Measurements from ENCODE around the gene MCF2L.
A peak's percentile ranks its signal among the peaks of the same experiment; 100 is the strongest.

The MCF2L gene

DNA sequence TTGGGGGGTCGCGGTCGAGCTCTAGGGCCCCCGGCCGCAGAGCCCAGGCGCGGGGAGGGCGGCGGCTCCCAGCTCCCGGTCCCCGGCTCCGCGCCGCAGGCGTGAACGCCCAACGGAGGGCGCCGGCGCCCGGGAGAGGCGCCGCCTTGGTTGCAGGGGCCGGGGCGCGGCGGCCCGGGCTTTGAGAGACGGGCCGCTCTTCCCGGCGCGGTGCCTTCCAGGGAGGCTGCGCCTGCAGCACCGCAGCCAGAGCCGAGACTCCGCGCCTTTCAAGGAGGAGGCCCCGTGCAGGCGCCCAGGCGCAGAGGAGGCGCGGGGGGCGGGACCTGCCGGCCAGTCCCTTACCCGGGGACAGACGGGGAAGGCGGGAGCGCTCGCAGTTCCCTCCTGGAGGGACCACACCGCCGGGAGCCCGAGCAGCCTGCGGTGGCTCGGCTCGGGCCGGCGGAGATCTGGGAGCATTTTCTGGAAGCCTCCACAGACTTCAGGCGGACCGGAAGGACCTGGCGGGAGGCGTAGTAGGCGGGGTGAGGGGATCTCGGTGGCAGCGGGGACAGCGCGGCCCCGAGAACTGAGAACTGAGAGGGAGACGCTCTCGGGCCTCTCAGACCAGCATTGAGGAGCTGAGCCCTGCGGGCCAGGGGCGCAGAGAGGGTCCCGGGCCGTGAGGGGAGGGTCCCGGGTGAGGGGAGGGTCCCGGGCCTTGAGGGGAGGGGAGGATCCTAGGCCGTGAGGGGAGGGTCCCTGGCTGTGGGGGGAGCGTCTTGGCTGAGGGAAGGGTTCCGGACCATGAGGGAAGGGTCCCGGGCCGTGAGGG lies 25.5 kb upstream of the MCF2L start:
- DNase-seq, result peak in 1 of 2 donors; percentile 16

DNA sequence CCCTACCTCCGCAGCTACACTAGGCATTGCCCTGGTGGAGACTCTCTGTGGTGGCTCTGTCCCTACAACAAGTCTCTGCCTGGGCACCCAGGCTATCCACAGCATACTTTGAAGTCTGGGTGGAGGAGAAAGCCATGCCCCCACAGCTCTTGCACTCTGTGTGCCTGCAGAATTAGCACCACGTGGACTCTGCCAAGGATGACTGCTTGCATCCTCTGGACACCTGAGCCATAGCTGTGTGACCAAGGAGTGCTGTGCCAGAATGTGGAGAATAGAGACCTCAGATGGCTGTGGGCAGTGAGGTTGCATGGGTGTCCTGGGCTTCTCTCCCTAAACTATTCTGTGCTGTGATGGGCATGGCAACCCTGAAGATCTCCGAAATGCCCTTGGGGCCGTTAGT lies 21.2 kb upstream of the MCF2L start:
- DNase-seq, result no peak

DNA sequence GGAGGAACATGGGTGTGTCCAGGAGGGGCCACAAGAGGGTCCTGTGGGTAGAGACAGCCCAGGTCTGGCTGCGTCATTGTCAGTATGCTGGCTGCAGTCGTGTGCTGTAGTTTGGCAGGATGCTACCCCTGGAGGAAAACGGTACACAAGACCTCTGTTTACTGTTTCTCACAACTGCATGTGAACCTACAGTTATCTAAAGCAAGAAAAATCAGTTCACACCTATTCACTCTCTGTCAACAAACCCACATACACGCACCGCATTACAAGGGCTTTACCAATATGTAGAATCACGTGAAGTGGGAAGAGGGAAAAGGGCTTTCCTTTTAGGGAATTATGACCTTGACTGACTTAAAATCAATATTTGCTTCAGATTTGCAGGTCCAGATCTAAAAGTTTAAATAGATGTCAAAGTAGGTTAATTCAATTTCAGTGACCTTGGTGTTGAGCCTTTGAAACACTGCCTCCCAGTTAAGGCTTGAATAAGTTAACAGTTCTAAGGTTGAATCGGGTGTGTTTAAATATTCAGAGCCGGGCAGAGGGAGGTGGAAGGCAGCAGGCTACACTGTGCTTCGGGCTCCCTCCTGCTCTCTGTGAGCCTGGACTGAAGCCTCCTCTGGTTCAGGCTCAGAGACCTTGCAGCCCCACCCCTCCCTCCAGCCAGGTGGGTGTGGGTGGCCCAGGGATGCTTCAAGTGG lies 17.2 kb upstream of the MCF2L start:
- DNase-seq, result no peak

DNA sequence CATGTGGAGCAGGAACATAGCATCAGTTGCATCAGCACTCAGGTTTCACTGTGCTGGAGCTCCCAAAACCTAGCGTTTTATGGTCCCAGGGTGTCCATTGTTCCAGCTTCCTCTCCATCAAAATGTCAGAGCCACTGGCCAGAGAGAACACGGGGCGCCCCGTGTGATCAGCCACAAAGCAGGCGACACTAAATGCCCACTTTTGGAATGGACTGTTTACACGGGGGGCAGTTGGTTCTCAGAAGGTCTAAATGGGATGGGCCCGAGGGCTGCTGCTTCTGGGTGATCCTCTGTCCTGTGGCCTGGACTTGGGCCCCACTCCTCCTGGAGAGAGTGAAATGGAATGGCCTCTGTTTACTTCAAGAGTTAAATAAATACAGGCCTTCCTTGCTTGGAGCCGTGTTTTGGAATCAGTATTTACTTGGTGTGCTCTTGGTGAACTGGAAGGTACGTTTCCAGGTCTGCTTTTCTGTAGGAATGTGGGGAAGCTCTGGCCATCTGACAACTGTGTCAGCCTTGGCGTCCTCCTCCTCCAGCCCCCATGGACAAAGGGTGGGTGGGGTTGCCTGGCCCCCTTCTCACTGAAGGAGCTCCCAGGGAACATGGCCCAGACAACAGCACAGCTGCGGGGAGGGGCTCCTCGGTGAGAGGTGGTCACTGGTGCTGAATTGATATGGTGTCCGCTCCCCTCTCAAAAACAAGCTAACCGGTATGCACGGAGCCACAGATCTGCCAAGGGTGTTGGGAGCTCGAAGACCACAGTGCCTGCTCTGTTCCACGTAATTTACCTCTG lies 16.1 kb upstream of the MCF2L start:
- DNase-seq, result no peak

DNA sequence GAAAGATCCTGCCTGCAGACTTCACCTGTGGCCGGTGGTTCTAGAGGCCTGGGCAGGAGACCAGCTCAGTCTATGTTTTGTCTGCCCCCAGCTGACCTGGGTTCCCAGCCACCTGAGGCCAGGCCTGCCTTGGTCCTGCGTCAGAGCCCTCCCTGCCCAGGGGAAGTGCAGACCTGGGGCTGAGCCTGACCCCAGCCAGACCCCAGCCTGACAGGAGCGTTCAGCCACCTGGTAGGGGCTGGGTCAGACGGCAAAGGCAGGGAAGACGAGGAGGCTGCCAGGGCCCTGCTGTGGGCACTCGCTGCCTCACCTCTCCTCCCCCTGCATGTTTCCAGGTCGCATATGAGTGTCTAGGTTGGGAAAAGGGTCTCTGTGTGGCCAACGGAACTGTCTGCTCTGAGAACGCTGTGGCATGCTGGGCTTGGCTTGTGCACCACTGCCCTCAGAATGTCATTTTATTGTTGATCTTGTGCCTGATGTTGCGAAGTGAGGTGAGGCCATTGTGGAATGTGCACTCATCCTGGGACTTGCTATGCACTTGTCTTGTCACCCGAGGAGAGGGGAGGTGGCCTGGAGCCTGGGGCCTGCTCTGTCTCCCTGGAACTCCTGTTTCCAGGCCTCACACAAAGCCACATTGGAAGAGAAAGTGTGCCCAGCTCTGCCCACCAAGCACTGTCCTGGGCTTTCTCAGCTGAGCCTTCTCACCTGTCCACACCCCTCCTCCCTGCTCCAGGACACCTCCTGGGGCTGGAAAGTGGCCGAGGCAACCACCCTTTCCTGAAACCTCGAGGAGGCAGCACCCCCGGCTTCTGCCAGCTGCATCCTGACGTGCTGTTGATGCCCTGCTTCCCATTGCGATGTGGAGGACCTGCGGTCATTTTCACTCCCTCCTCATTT lies 15.2 kb upstream of the MCF2L start:
- no peak for DNase-seq

DNA sequence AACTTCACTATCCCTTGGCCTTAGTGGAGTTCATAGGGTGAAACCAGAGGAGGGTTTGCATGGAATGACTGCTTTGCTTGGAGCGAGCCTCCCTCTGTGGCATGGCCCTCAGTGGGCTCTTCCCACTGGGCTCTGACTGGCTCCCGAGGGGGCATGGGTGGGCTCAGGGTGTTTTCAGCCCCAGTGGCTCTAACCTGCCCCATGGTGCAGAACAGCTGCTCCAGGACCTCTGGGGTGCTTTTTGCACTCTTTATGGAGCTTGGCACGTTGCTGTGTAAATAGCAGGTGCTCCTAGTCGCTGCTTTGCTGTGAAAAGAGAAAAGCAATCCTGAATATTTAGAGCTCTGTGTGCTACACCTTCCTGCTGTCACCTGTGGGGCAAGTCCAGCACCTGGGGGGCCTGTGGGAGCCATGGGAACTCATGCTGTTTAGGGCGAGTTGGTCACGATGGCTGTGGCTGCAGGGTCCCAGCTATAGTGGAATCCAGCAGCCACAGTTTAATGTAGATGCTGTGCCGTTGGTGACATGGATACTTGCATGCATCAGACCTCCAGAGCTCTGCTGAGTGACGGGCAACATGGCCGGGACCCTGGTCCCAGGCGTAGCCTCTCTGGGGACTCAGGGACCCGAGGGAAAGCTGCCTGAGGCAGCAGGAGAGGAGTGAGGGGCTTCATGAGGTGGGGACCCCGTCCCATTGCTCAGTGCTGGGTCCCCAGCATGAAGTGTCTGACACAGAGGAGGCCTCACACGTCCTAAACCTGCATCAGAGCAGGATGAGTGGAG lies 14.3 kb upstream of the MCF2L start:
- DNase-seq, result no peak

DNA sequence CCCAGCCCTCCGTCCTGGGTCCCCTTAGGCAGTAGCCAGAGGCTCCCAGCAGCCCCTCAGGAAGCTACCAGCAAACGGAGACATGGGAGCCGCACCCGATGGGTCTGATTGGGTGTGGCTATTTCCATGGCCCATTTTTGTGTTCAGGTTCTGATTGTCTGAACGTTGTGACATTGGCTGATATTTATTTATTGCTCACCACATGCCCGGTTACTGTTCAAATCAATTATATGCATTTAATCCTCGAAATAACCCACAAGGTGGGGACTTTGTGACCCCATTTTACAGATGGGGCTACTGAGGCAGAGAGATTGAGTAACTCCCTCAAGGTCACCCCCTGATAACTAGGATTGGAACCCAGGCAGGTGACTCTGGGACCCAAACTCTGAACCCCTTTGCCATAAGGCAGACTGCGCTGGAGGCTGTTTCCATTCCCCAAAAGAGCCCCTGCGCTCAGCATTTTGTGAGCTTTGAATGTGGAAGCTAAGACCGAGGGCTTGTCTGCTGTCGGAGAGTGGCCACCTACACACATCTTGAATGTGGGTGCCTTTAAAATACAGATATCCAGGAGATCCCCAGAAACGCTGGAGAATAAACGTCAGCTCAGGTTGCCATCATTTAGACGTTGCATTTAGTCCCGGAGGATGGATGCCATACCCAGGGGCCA lies 13.6 kb upstream of the MCF2L start:
- no peak for DNase-seq

DNA sequence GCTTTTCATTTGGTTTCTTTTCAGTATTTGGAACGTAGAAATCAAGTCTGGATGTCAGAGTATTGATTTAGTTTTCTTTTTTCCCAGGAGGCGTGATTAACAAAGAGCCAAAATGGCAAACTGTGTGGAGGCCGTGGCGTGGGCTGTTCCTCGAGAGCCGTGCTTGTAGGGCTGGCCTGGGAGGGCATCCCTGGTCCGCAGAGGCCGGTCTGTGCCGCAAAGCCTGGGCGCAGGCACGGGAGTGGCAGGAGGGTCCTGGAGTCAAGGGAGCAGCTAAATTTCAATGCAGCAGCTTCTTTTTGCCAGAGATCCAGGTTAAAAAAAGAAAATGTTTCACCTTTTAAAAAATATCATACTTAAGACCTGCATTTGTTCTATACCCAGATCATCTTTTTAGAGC lies 13.1 kb upstream of the MCF2L start:
- DNase-seq, result no peak

DNA sequence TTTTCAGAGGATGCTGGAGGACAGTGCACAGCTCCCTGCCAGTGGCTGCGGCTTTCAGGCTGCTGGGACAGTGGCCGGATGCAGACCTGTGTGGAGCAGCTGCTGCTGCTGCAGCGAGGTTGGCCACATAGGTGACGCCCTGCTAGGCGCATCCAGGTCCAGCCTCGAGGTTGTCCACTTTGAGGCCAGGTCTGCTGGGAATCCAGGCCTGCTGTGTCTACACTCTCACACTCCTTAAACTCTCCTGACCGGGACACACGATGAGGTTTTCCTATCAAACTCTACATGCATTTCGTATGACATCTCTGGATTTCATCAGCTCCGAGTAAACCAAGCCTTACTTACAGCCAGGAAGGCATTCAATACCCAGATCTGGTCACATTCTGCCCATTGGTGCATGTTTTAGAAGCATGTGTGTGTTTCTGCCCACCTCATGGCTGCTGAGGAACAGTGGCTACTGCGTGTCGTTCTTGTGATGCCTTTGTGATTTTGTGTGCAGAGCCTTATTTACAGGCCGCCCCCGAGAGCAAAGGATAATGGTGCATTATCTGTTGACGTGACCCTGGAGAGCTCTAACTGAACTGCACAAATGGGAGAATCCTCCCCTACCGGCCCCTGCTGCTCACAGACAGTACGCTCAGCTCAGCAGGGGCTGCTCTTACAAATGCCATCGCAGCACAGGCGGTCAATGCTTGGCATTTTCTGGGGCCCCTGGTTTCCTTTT lies 12.3 kb upstream of the MCF2L start:
- DNase-seq, result no peak

DNA sequence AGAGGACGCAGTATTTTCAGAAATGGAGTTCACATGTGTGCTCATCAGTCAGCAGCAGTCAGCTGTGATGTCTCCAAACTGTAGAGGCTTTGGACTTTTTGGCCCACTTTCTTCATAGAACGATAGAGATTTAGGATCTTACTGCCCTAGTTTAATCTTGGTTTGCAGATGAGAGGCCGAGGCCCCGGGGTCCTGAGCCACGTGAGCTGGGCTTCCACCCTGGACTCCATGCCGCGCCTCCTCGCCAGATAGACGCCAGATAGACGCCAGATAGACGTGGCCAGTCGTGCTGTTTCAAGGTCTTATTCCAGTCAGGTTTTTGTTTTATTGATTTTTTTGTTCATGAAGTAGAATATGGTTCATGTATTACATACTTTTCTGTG lies 11.7 kb upstream of the MCF2L start:
- DNase-seq, result no peak

DNA sequence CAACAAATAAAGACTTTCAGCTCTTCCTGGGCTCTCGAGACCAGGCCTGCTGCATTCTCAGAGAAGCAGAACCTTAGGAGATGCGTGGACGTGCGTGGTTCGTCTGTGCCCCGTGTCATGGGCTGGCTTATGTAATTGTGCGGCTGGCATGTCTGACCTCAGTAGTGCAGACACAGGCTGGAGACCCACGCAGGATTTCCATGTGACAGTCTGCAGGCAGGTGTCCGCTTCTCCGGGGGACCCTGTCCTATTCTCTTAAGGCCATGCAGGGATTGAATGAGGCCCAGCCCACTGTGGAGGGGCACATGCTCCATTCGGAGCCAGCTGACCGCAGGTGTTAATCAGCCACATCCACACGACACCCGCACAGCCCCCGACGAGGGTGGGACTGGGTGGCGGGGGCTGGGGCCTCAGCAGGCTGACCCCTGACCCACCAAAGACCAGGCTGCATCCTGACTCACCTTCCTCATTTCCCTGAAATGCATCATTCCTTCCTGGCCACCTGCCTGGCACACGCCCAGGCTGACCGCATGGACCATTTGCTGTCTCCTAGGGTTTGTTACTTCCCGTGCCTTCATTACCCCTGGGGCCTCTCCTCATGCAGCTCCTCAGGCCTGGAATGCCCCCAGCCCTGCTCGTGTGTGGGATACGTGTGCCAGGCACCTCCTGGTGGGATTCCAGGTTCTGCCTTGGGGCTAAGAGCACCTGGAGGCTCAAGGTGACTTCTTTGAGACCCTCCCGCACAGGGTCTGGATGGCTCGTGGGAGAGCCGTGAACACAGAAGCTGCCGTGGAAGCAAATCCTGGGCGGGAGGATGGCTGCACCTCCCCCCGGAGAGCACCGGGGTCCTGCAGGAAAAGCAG lies 10.7 kb upstream of the MCF2L start:
- DNase-seq, result no peak

DNA sequence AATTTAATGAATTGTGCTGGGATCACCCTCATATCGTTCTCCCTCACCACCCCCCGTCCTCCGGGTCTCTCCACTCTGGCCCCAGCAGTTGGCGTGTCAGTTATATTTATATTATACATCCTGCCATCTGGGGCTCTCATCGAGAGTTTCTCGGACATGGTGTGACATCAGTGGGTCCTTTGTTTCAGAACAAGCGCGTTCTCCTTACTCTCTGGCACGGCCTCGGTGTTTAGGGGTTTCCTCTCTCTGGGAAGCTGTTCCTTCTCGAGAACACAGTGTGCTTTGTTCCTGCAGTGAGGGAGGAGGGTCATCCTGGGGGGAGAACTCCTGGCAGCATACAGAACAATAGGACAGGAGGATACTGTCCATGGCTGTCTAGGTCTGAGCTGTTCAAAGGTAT lies 9.8 kb upstream of the MCF2L start:
- no peak for DNase-seq

DNA sequence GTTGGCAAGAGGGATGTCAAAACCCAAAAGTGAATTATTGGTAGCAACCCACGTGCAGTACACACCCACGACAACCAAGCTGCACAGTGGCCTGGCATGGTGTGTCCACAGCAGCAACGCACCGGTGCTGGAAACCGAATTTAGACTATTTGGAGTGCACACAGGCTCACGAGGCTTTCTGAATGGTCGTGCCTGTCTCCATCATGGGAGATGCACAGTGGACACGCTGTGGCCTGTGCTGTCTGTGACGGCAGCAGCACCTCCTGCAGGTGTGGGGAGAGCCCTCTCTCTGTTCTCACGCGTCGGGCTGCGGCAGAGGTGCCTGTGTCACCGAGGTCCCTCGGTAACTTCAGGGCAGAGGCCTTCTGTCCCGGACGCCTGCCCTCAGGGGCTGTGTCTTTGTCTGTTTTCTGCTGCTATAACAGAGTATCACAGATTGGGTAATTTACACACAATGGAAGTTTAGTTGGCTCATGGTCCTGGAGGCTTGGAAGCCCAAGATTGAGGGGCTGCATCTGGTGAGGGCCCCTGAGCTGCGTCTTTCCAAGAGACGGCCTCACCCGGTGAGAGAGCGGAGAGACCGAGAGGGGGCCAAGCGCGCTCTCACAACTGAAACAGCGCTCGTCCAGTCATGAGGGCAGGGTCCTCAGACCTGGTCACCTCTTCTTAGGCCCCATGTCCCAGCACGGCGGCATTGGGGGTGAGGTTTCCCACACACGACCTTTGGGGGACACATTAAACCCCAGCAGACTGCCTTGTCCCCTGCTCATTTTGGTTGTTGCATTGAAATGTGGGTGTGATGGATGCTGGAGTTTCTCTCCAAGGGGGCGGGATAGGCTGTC lies 9.1 kb upstream of the MCF2L start:
- no peak for DNase-seq

DNA sequence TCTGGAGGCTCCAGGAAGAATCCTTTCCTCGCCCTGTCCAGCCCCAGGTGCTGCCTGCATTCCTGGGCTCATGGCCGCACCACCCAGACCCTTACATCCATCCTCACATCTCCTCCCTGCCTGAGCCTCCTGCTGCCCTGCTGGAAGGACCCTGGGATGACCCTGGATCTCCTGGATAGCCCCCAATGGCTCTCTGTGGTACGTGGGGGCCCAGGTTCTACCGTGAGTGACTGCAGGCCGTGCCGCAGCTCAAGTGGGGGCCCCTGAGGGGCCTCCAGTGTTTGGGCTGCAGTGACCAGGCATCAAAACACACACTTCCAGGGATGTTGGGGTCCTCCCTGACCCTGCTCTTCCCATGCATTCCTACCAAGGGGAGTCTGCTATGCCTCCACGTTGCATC lies 8.3 kb upstream of the MCF2L start:
- no peak for DNase-seq

DNA sequence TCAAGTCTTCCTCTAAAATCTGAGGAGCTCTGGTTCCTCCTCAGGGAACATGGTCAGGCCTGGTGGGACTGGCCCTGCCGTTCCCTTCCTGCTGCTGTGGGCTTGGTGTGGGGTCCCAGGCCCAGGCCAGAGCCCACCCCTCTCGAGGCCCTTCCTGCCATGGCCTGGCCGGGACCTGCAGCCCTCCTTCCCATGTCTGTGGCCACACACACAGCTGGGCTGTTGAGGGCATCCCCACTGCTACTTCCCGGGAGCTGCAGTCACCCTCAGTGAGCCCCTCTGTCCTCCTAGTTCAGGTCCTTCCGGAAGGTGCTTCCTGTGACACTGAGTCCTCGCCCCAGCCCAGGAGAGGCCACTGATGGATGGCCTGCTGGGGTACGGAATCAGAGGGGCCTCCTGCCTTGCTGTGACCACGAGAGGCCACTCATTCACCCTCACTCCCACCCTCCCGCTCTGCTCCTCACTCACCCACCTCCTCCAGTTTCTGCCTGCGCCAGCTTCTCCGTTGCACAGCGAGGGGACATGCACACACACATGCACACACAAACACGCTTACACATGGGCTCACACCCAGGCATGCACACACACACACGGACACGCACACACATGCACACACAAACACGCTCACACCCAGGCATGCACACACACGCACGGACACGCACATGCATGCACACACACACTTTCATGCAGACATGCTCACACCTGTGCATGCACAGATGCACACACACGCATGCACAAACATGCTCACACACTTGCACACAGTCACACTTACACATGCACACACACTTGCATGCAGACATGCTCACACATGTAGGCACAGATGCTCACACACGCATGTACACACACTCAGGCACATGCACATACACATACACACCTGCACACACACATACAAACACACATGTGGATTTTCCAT lies 7.3 kb upstream of the MCF2L start:
- no peak for DNase-seq

DNA sequence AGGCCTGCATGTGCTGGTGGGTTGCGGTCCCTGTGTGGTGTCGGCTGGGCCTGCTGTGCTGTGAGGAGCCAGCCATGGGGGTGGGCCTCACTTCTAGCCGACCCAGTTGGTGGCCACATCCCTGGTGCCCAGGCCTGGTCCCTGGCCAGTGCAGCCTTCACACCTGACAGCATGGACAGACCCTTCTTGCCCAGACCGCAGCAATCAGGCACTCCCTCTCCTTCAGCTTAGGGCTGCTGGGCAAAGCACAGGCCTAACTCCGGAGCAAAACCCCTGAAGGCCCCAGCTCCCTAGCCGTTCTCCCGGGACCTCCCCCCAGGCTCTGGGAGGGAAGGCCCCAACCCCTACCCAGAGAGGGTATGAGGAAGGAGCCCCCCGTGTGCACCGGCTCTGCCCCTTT lies 6.6 kb upstream of the MCF2L start:
- DNase-seq, result no peak

DNA sequence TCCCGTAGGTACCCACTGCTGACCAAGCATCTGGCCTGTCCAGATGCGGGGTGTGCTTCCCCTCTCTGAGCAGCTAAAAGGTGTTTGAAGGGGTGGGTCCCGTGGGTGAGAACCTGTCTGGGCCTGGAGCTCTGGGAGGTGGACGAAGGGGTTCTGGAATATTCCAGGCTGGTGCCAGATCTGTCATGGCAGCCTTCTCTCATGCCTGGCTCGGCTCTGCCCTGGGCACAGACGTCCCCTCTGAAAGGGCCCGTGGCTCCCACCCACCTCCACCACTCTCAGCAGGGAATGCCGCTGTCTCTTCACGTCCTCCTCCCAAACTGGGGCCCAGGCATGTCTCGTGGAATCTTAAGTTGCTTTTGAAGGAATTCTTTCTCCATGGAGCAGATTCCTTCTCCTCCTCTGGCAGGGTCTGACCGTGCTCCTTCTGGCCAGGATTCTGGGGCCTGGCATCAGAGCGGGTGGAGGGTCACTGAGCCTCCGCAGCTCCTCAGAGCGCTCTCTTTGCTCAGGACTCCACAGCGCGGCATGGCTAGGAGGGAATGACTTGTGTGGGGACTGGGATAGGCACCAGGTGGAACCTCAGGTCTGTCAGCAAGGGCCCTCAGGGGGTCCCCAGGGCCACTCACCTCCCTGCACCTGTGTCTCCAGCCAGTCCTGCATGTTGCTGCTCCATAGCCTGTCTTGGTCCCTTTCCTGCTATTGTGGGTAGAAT lies 5.9 kb upstream of the MCF2L start:
- no peak for DNase-seq

Data from CD4-positive, alpha-beta T cell treated with Interferon alpha-2 for 1 hour (primary cell).